ENCODE data around the gene DYNC1I1. TPM values are rescaled to one million over a fixed set of nuclear protein-coding genes. Genes with fewer than 3 reads are reported as not detected.

The DYNC1I1 gene
- total RNA-seq, 2 experiments from 2014 or later, result not detected

DNA sequence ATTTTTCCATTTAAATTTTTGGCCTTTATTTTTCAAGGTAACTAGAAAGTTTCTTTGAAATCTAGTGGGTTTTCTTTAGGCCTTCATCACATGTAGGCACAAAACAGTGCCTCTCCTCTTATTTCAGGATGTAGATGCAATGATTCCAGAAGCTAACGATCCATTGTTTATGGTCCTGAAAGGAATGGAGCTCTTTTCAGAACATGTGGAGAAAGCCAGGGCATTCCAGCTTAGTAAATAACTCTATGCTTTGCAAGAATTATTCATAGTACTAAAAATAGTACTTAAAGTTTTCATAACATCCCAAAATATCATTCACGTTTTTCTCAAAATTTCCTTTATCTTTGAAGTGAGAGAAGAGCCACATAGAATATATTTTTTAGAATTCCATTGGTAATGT is 91.3 kb downstream of the DYNC1I1 start:
- DNase-seq, result no peak
- no peaks in the 10 kb centered on the region for H3K4me1 Mint-ChIP-seq (ENCODE audit: low read depth)

DNA sequence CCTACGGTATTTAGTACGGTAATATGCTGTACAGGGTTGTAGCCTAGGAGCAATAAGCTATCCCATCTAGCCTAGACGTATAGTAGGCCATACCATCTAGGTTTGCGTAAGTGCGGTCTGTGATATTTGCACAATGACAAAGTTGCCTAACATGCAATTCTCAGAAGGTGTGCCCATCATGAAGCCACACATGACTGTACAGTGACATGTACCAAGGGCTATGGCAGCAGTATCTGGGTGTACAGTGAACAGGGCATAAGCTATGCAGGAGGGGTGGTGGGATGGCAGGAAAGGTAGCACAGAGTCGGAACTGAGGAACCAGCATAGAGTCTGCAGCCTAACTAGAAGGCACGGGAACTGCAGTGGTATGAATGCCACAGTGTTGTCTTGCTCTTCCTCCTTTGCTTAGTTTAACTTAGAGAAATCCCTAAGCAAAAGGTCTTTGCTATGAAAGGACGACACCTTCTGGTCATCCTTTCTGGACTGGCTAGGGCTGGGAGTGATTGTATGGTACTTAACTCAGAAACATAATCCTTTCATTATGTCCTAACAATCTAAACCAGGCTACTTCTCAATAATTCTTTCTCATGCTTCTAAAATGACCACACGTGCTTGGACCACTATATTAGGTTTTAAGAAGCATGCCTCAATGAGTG is 93.5 kb downstream of the DYNC1I1 start:
- DNase-seq, result no peak
- no peak overlapping the region for H3K4me3 Mint-ChIP-seq
- H3K27ac Mint-ChIP-seq, result no peak overlapping the region
- H3K27me3 Mint-ChIP-seq, result peaks cover 1% of the 10 kb centered on the region
- CTCF ChIA-PET, result no interaction called here
- H3K4me1 Mint-ChIP-seq (ENCODE audit: low read depth), result no peaks in the 10 kb centered on the region
- intact Hi-C loops (cut with micrococcal nuclease), result no loop called here
- no peaks in the 10 kb centered on the region for H3K36me3 Mint-ChIP-seq (ENCODE audit: low read depth)
- TF ChIP-seq, protein P1, sequence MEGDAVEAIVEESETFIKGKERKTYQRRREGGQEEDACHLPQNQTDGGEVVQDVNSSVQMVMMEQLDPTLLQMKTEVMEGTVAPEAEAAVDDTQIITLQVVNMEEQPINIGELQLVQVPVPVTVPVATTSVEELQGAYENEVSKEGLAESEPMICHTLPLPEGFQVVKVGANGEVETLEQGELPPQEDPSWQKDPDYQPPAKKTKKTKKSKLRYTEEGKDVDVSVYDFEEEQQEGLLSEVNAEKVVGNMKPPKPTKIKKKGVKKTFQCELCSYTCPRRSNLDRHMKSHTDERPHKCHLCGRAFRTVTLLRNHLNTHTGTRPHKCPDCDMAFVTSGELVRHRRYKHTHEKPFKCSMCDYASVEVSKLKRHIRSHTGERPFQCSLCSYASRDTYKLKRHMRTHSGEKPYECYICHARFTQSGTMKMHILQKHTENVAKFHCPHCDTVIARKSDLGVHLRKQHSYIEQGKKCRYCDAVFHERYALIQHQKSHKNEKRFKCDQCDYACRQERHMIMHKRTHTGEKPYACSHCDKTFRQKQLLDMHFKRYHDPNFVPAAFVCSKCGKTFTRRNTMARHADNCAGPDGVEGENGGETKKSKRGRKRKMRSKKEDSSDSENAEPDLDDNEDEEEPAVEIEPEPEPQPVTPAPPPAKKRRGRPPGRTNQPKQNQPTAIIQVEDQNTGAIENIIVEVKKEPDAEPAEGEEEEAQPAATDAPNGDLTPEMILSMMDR (IDR thresholded peaks at IDR 0.05), result no peak
- POLR2A ChIA-PET, result no interaction called here
- no peak for ATAC-seq
- no peaks in the 10 kb centered on the region for H3K9me3 Mint-ChIP-seq

More for the DNA sequence above, 91.3 kb downstream of the DYNC1I1 start:
- TF ChIP-seq, protein P1 (IDR thresholded peaks at IDR 0.05), result no peak
- Mint-ChIP-seq H3K27me3 (peaks cover 1% of the 10 kb centered on the region), H3K27ac (no peak overlapping the region), H3K36me3 (ENCODE audit: low read depth) (no peaks in the 10 kb centered on the region), H3K4me3 (no peak overlapping the region), H3K9me3 (peaks cover 3% of the 10 kb centered on the region)
- POLR2A ChIA-PET, result no interaction called here
- intact Hi-C loops (cut with micrococcal nuclease), result no loop called here
- CTCF ChIA-PET, result interaction anchor here (1.4 kb wide), 1 partner anchor 53 kb away, joined by 7 read pairs; no protein-coding TSS in a partner anchor
- no peak for ATAC-seq

DNA sequence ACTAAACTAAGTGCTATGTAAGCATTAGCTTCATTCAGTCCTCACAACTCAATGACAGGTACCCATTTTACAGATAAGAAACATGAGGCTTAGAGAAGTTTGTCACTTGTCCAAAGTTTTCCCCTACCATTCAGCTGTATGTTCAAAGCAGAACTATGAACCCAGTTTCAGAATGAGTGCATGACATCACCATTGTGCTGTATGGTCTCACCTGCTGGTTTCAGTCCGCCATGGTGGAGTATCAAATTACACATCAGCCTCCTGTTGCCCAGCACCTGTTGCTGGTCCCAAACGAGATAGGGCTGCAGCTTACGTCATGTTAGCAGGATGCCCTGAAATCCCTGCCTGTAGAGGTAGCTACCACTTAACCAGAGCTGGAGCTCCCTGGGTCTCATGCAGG is 95.0 kb downstream of the DYNC1I1 start:
- intact Hi-C loops (cut with micrococcal nuclease), result no loop called here
- H3K4me1 Mint-ChIP-seq (ENCODE audit: low read depth), result no peaks in the 10 kb centered on the region
- peaks cover 5% of the 10 kb centered on the region for H3K27me3 Mint-ChIP-seq
- H3K36me3 Mint-ChIP-seq (ENCODE audit: low read depth), result no peaks in the 10 kb centered on the region
- H3K4me3 Mint-ChIP-seq, result no peak overlapping the region
- ChIA-PET POLR2A (interaction anchor here (0.6 kb wide), 1 partner anchor 1006 kb away, joined by 3 read pairs; no protein-coding TSS in a partner anchor), CTCF (interaction anchor here (1.0 kb wide), 1 partner anchor 355 kb away, joined by 3 read pairs; no protein-coding TSS in a partner anchor)
- DNase-seq (no peak), ATAC-seq (no peak)
- H3K9me3 Mint-ChIP-seq, result no peaks in the 10 kb centered on the region
- TF ChIP-seq, protein P1 (IDR thresholded peaks at IDR 0.05), result no peak
- no peak overlapping the region for H3K27ac Mint-ChIP-seq

DNA sequence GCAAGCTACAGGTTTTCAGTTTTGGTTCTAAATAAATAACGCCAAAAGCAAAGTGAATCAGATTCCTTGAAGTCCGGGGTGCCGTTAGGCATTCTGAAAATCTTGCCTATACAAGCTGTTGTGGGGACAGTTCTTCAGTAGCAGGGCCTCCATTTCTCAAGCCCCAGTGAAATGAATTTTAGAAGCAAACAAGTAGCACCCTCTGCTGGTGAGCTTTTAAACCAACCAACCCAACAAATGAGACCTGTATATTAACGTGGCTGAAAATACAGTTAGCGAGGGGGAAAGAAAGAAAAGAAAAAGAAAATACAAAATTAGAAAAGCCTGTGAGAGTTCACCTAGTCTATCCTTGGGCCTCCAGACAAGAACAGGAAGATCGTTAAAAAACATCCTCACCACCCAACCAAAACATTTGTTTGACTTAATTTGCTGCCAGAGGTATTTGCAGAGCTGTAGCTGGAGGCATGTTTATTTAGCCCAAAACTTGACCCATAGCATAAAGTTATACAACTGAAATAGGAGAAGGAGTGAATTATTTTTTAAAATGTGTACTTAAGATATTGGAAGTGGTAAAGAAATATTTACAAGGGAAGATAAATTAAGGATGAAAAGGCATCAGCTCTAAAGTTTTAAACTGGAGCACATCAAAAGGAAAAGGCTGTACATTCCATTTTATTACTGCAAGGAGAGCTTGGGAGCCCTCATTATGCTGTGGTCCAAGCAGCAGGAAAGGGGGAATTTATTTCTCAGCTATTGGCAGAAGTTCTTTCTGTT is 98.9 kb downstream of the DYNC1I1 start:
- Mint-ChIP-seq H3K36me3 (ENCODE audit: low read depth) (no peaks in the 10 kb centered on the region), H3K27me3 (peaks cover 12% of the 10 kb centered on the region), H3K27ac (no peak overlapping the region), H3K9me3 (no peaks in the 10 kb centered on the region), H3K4me1 (ENCODE audit: low read depth) (no peaks in the 10 kb centered on the region), H3K4me3 (no peak overlapping the region)
- CTCF ChIA-PET, result interaction anchor here (0.8 to 3.0 kb wide), 19 partner anchors 13 to 1156 kb away, joined by 3 to 19 read pairs (median 4); no protein-coding TSS in a partner anchor
- TF ChIP-seq, protein P1 (IDR thresholded peaks at IDR 0.05), result peak; percentile 31
- DNase-seq (peak; percentile 13), ATAC-seq (no peak)
- intact Hi-C loops (cut with micrococcal nuclease), result loop anchor here (5.0 kb wide), 2 partner anchors 149 to 359 kb away; no protein-coding TSS in a partner anchor
- POLR2A ChIA-PET, result interaction anchor here (0.6 kb wide), 1 partner anchor 361 kb away, joined by 3 read pairs; no protein-coding TSS in a partner anchor
